ENCODE results near the gene KLHL15. TPM values are rescaled to one million over a fixed set of nuclear protein-coding genes. Genes with fewer than 3 reads are reported as not detected.

The KLHL15 gene
- total and polyA plus RNA-seq, 8 donors: 5.8 to 15.1 (median 13.9) TPM

GRCh38 chrX:23937100-23937499 is 89.9 kb downstream of the KLHL15 start:
- intact Hi-C loops (cut with DNase I): no loop called here
- Histone ChIP-seq H3K27ac (no peak overlapping the region), H3K27me3 (no peaks in the 10 kb centered on the region), H3K4me1 (no peaks in the 10 kb centered on the region), H3K9me3 (no peaks in the 10 kb centered on the region), H3K36me3 (no peaks in the 10 kb centered on the region), H3K4me3 (no peak overlapping the region)
- no peak for ATAC-seq
- DNase-seq: no peak
- no peak for TF ChIP-seq CTCF (IDR thresholded peaks at IDR 0.05)

GRCh38 chrX:23936180-23936579 is 90.8 kb downstream of the KLHL15 start:
- intact Hi-C loops (cut with DNase I): no loop called here
- DNase-seq: no peak
- no peak for TF ChIP-seq CTCF (IDR thresholded peaks at IDR 0.05)

GRCh38 chrX:23935106-23935505 is 91.9 kb downstream of the KLHL15 start:
- Histone ChIP-seq H3K27ac (no peak overlapping the region), H3K4me3 (no peak overlapping the region), H3K9me3 (no peaks in the 10 kb centered on the region), H3K27me3 (no peaks in the 10 kb centered on the region), H3K4me1 (no peaks in the 10 kb centered on the region), H3K36me3 (no peaks in the 10 kb centered on the region)
- ATAC-seq (no peak), DNase-seq (no peak)
- intact Hi-C loops (cut with DNase I): no loop called here
- TF ChIP-seq CTCF (IDR thresholded peaks at IDR 0.05): no peak

More at GRCh38 chrX:23936180-23936579, 90.8 kb downstream of the KLHL15 start:
- Histone ChIP-seq H3K9me3 (no peaks in the 10 kb centered on the region), H3K4me1 (no peaks in the 10 kb centered on the region), H3K27me3 (no peaks in the 10 kb centered on the region), H3K27ac (no peak overlapping the region), H3K36me3 (no peaks in the 10 kb centered on the region), H3K4me3 (no peak overlapping the region)
- ATAC-seq: no peak

Other genes with a start within 250 kb of the KLHL15 start
- 100 to 1,000 TPM; 723 to 970 TPM for gene SAT1, start 244.0 kb downstream of the KLHL15 start, total RNA-seq
- gene SAT1, start 244.0 kb downstream of the KLHL15 start, polyA plus RNA-seq (ENCODE audit: insufficient read length in 6 of 6): 100 to 1,000 TPM; 266 to 434 (median 355) TPM
- 10 to 100 TPM; 20.1 to 23.1 TPM for gene APOO, start 119.2 kb downstream of the KLHL15 start, total RNA-seq
- 10 to 100 TPM; 15.9 to 24.3 (median 19.2) TPM for gene APOO, start 119.2 kb downstream of the KLHL15 start, polyA plus RNA-seq (ENCODE audit: insufficient read length in 6 of 6)
- not detected for gene CXorf58, start 119.2 kb downstream of the KLHL15 start, total RNA-seq
- gene CXorf58, start 119.2 kb downstream of the KLHL15 start, polyA plus RNA-seq (ENCODE audit: insufficient read length in 6 of 6): under 1 TPM in 5 of 6 donors, not detected in 1; 0.13 to 0.52 (median 0.25) TPM
- gene EIF2S3, start 27.8 kb upstream of the KLHL15 start, total RNA-seq: 100 to 1,000 TPM; 140 to 169 TPM
- gene EIF2S3, start 27.8 kb upstream of the KLHL15 start, polyA plus RNA-seq (ENCODE audit: insufficient read length in 6 of 6): 100 to 1,000 TPM; 193 to 259 (median 226) TPM
- 10 to 100 TPM; 40.4 to 50.7 TPM for gene ZFX, start 122.5 kb upstream of the KLHL15 start, total RNA-seq
- gene ZFX, start 122.5 kb upstream of the KLHL15 start, polyA plus RNA-seq (ENCODE audit: insufficient read length in 6 of 6): 10 to 100 TPM; 29.4 to 48.2 (median 38.6) TPM

Data from left lung (tissue), 10 donors.